Measurements from ENCODE around the gene TDRD10. TPM values are rescaled to one million over a fixed set of nuclear protein-coding genes. Genes with fewer than 3 reads are reported as not detected.

Gene TDRD10
- polyA plus RNA-seq, 4 donors, result 0.81 to 3.4 (median 1.6) TPM; not detected in 1

GRCh38 chr1:154557939-154558719 is 56.1 kb downstream of the TDRD10 start, which contains the start of gene UBE2Q1:
Gene UBE2Q1 (minus strand): TSS chr1:154558662. CDS start chr1:154558553, 109 bp downstream.
- no peak for FAIRE-seq
- no peaks in the 10 kb centered on the region for H3K9me3 ChIP-seq (ENCODE audit: control insufficient read depth in 2 of 2, insufficient read depth in 1 of 2, low read depth in 1 of 2, low read length in 1 of 2)
- H3K4me3 ChIP-seq (ENCODE audit: low read depth in 1 of 3, low read length in 3 of 3), result peak within 1 kb of the TSS; percentile 67 to 99 (median 90)
- no peaks in the 10 kb centered on the region for H3K27me3 ChIP-seq (ENCODE audit: control insufficient read depth in 3 of 3, insufficient read depth in 3 of 3, low read length in 3 of 3)
- peak; percentile 42 to 60 for DNase-seq
- peak within 1 kb of the TSS; percentile 71 to 93 (median 91) for H3K27ac ChIP-seq (ENCODE audit: low read depth in 1 of 3, low read length in 2 of 3)
- H3K4me1 ChIP-seq (ENCODE audit: control insufficient read depth in 3 of 3, insufficient read depth in 2 of 3, low read depth in 1 of 3, low read length in 2 of 3), result peaks cover 2 to 10% (median 2%) of the 10 kb centered on the region in 3 donors
- 0 to 1% (median 1%) methylated on average over 26 to 69 of the region's 69 CpGs for WGBS, 3 donors
- H3K36me3 ChIP-seq (ENCODE audit: control insufficient read depth in 3 of 3, insufficient read depth in 2 of 3, low read depth in 1 of 3, low read length in 3 of 3), result peaks cover 15 to 27% (median 19%) of the 10 kb centered on the region in 3 donors

- H3K27ac ChIP-seq (ENCODE audit: low read depth in 1 of 3, low read length in 2 of 3), result peak overlapping the region; percentile 71 to 93 (median 91)
- FAIRE-seq (no peak), DNase-seq (peak; percentile 99)
- H3K27me3 ChIP-seq (ENCODE audit: control insufficient read depth in 3 of 3, insufficient read depth in 3 of 3, low read length in 3 of 3), result no peaks in the 10 kb centered on the region
- H3K9me3 ChIP-seq (ENCODE audit: control insufficient read depth in 2 of 2, insufficient read depth in 1 of 2, low read depth in 1 of 2, low read length in 1 of 2), result no peaks in the 10 kb centered on the region
- 0 to 1% (median 1%) methylated on average over 43 to 57 of the region's 57 CpGs for WGBS, 3 donors
- H3K4me1 ChIP-seq (ENCODE audit: control insufficient read depth in 3 of 3, insufficient read depth in 2 of 3, low read depth in 1 of 3, low read length in 2 of 3), result peaks cover 2 to 10% (median 2%) of the 10 kb centered on the region in 3 donors
- peak overlapping the region; percentile 26 to 99 (median 67) for H3K4me3 ChIP-seq (ENCODE audit: low read depth in 1 of 3, low read length in 3 of 3)
- peaks cover 9 to 20% (median 12%) of the 10 kb centered on the region in 3 donors for H3K36me3 ChIP-seq (ENCODE audit: control insufficient read depth in 3 of 3, insufficient read depth in 2 of 3, low read depth in 1 of 3, low read length in 3 of 3)
These were observed 56.9 kb downstream of the TDRD10 start for GRCh38 chr1:154558720-154559465.

GRCh38 chr1:154559466-154560044 is 57.5 kb downstream of the TDRD10 start:
- FAIRE-seq (no peak), DNase-seq (peak; percentile 91 to 94)
- Histone ChIP-seq H3K4me1 (ENCODE audit: control insufficient read depth in 3 of 3, insufficient read depth in 2 of 3, low read depth in 1 of 3, low read length in 2 of 3) (peaks cover 2 to 10% (median 2%) of the 10 kb centered on the region in 3 donors), H3K36me3 (ENCODE audit: control insufficient read depth in 3 of 3, insufficient read depth in 2 of 3, low read depth in 1 of 3, low read length in 3 of 3) (peaks cover 9 to 17% (median 9%) of the 10 kb centered on the region in 3 donors), H3K9me3 (ENCODE audit: control insufficient read depth in 2 of 2, insufficient read depth in 1 of 2, low read depth in 1 of 2, low read length in 1 of 2) (no peaks in the 10 kb centered on the region), H3K27me3 (ENCODE audit: control insufficient read depth in 3 of 3, insufficient read depth in 3 of 3, low read length in 3 of 3) (no peaks in the 10 kb centered on the region), H3K27ac (ENCODE audit: low read depth in 1 of 3, low read length in 2 of 3) (peak overlapping the region; percentile 71 to 93 (median 91)), H3K4me3 (ENCODE audit: low read depth in 1 of 3, low read length in 3 of 3) (peak overlapping the region in 2 of 3 donors; percentile 67 to 99)
- WGBS, 3 donors, result 10 to 13% (median 11%) methylated on average over 13 of the region's 13 CpGs

GRCh38 chr1:154565876-154566275 is 63.9 kb downstream of the TDRD10 start:
- 83 to 87% (median 83%) methylated on average over 6 of the region's 6 CpGs for WGBS, 3 donors
- Histone ChIP-seq H3K4me1 (ENCODE audit: control insufficient read depth in 3 of 3, insufficient read depth in 2 of 3, low read depth in 1 of 3, low read length in 2 of 3) (peaks cover 0 to 7% (median 0%) of the 10 kb centered on the region in 3 donors), H3K36me3 (ENCODE audit: control insufficient read depth in 3 of 3, insufficient read depth in 2 of 3, low read depth in 1 of 3, low read length in 3 of 3) (no peaks in the 10 kb centered on the region), H3K27me3 (ENCODE audit: control insufficient read depth in 3 of 3, insufficient read depth in 3 of 3, low read length in 3 of 3) (peaks cover 0 to 28% (median 0%) of the 10 kb centered on the region in 3 donors), H3K27ac (ENCODE audit: low read depth in 1 of 3, low read length in 2 of 3) (no peak overlapping the region), H3K4me3 (ENCODE audit: low read depth in 1 of 3, low read length in 3 of 3) (no peak overlapping the region), H3K9me3 (ENCODE audit: control insufficient read depth in 2 of 2, insufficient read depth in 1 of 2, low read depth in 1 of 2, low read length in 1 of 2) (no peaks in the 10 kb centered on the region)
- no peak for FAIRE-seq
- DNase-seq, result no peak

GRCh38 chr1:154567386-154568156 is 65.6 kb downstream of the TDRD10 start, which contains the start of gene CHRNB2:
Gene CHRNB2 (plus strand): TSS chr1:154567778. CDS start chr1:154568045, 267 bp downstream.
- DNase-seq (peak; percentile 53 to 86), FAIRE-seq (no peak)
- 3 to 4% (median 3%) methylated on average over 49 to 53 of the region's 53 CpGs for WGBS, 3 donors
- Histone ChIP-seq H3K4me3 (ENCODE audit: low read depth in 1 of 3, low read length in 3 of 3) (peak within 1 kb of the TSS in 1 of 3 donors; percentile 29), H3K27ac (ENCODE audit: low read depth in 1 of 3, low read length in 2 of 3) (no peak within 1 kb of the TSS), H3K4me1 (ENCODE audit: control insufficient read depth in 3 of 3, insufficient read depth in 2 of 3, low read depth in 1 of 3, low read length in 2 of 3) (peaks cover 0 to 7% (median 0%) of the 10 kb centered on the region in 3 donors), H3K9me3 (ENCODE audit: control insufficient read depth in 2 of 2, insufficient read depth in 1 of 2, low read depth in 1 of 2, low read length in 1 of 2) (no peaks in the 10 kb centered on the region), H3K36me3 (ENCODE audit: control insufficient read depth in 3 of 3, insufficient read depth in 2 of 3, low read depth in 1 of 3, low read length in 3 of 3) (no peaks in the 10 kb centered on the region), H3K27me3 (ENCODE audit: control insufficient read depth in 3 of 3, insufficient read depth in 3 of 3, low read length in 3 of 3) (peaks cover 0 to 29% (median 0%) of the 10 kb centered on the region in 3 donors)

- Histone ChIP-seq H3K27ac (ENCODE audit: low read depth in 1 of 3, low read length in 2 of 3) (no peak overlapping the region), H3K9me3 (ENCODE audit: control insufficient read depth in 2 of 2, insufficient read depth in 1 of 2, low read depth in 1 of 2, low read length in 1 of 2) (no peaks in the 10 kb centered on the region), H3K4me1 (ENCODE audit: control insufficient read depth in 3 of 3, insufficient read depth in 2 of 3, low read depth in 1 of 3, low read length in 2 of 3) (peaks cover 0 to 7% (median 0%) of the 10 kb centered on the region in 3 donors), H3K4me3 (ENCODE audit: low read depth in 1 of 3, low read length in 3 of 3) (peak overlapping the region in 1 of 3 donors; percentile 29), H3K36me3 (ENCODE audit: control insufficient read depth in 3 of 3, insufficient read depth in 2 of 3, low read depth in 1 of 3, low read length in 3 of 3) (no peaks in the 10 kb centered on the region), H3K27me3 (ENCODE audit: control insufficient read depth in 3 of 3, insufficient read depth in 3 of 3, low read length in 3 of 3) (peaks cover 0 to 36% (median 0%) of the 10 kb centered on the region in 3 donors)
- DNase-seq, result no peak
- WGBS, 3 donors, result 30 to 37% (median 35%) methylated on average over 16 to 17 of the region's 17 CpGs
- no peak for FAIRE-seq
These were observed 66.3 kb downstream of the TDRD10 start for GRCh38 chr1:154568157-154568815.

- Histone ChIP-seq H3K36me3 (ENCODE audit: control insufficient read depth in 3 of 3, insufficient read depth in 2 of 3, low read depth in 1 of 3, low read length in 3 of 3) (no peaks in the 10 kb centered on the region), H3K9me3 (ENCODE audit: control insufficient read depth in 2 of 2, insufficient read depth in 1 of 2, low read depth in 1 of 2, low read length in 1 of 2) (no peaks in the 10 kb centered on the region), H3K27me3 (ENCODE audit: control insufficient read depth in 3 of 3, insufficient read depth in 3 of 3, low read length in 3 of 3) (peaks cover 0 to 34% (median 0%) of the 10 kb centered on the region in 3 donors), H3K4me3 (ENCODE audit: low read depth in 1 of 3, low read length in 3 of 3) (no peak overlapping the region), H3K4me1 (ENCODE audit: control insufficient read depth in 3 of 3, insufficient read depth in 2 of 3, low read depth in 1 of 3, low read length in 2 of 3) (peaks cover 0 to 7% (median 0%) of the 10 kb centered on the region in 3 donors), H3K27ac (ENCODE audit: low read depth in 1 of 3, low read length in 2 of 3) (no peak overlapping the region)
- WGBS, 3 donors, result 95 to 97% (median 97%) methylated on average over 59 of the region's 59 CpGs
- DNase-seq, result no peak
- no peak for FAIRE-seq
These were observed 69.4 kb downstream of the TDRD10 start for GRCh38 chr1:154571244-154571963.
